NK-92 treated with Interleukin-12 subunit alpha and Interleukin-12 subunit beta, amount 100 ng/mL, for 24 hours (cell line): ENCODE data around the gene ALMS1.
"Not testable (repeated sequence)": the region's sequence is repeated elsewhere in the genome, so short reads cannot be mapped to it uniquely, and the experiment has no call there.

Experiments
- DNase-seq: peaks from one replicate; lab custom pipeline; 2025; lab: John Stamatoyannopoulos, UW

ALMS1 gene

GRCh38 chr2:73503992-73504570, 118.4 kb downstream of the ALMS1 start:
- no peak for DNase-seq

- not testable (repeated sequence) for DNase-seq
Observed at GRCh38 chr2:73504850-73505249, 119.2 kb downstream of the ALMS1 start.

- not testable (repeated sequence) for DNase-seq
Observed at GRCh38 chr2:73510470-73510869, 124.8 kb downstream of the ALMS1 start.

- no peak for DNase-seq
Observed at GRCh38 chr2:73516033-73516432, 130.4 kb downstream of the ALMS1 start.

- no peak for DNase-seq
Observed at GRCh38 chr2:73528688-73529087, 143.1 kb downstream of the ALMS1 start.

GRCh38 chr2:73530773-73531172, 145.1 kb downstream of the ALMS1 start:
- DNase-seq = not testable (repeated sequence)

GRCh38 chr2:73532381-73532780, 146.7 kb downstream of the ALMS1 start:
- DNase-seq = no peak

GRCh38 chr2:73536133-73536840, 150.7 kb downstream of the ALMS1 start:
- no peak for DNase-seq

- DNase-seq = not testable (repeated sequence)
Observed at GRCh38 chr2:73560875-73561274, 175.2 kb downstream of the ALMS1 start.

GRCh38 chr2:73561422-73561821, 175.8 kb downstream of the ALMS1 start:
- DNase-seq = no peak

- DNase-seq = no peak
Observed at GRCh38 chr2:73564986-73565385, 179.3 kb downstream of the ALMS1 start.

- no peak for DNase-seq
Observed at GRCh38 chr2:73566288-73566878, 180.7 kb downstream of the ALMS1 start.

GRCh38 chr2:73575261-73575660, 189.6 kb downstream of the ALMS1 start:
- no peak for DNase-seq

- no peak for DNase-seq
Observed at GRCh38 chr2:73582364-73582763, 196.7 kb downstream of the ALMS1 start.

GRCh38 chr2:73588177-73588576, 202.5 kb downstream of the ALMS1 start:
- DNase-seq = no peak

- no peak for DNase-seq
Observed at GRCh38 chr2:73593680-73594079, 208.0 kb downstream of the ALMS1 start.

- DNase-seq = no peak
Observed at GRCh38 chr2:73594251-73594650, 208.6 kb downstream of the ALMS1 start.

GRCh38 chr2:73601780-73602179, 216.1 kb downstream of the ALMS1 start:
- no peak for DNase-seq

- not testable (repeated sequence) for DNase-seq
Observed at GRCh38 chr2:73603099-73603588, 217.5 kb downstream of the ALMS1 start.

- not testable (repeated sequence) for DNase-seq
Observed at GRCh38 chr2:73604589-73604988, 219.0 kb downstream of the ALMS1 start.

- DNase-seq = no peak
Observed at GRCh38 chr2:73610111-73610510, 224.5 kb downstream of the ALMS1 start.

GRCh38 chr2:73611193-73611592, 225.6 kb downstream of the ALMS1 start:
- no peak for DNase-seq

- DNase-seq = no peak
Observed at GRCh38 chr2:73611867-73612266, 226.2 kb downstream of the ALMS1 start.
